Vagina (tissue), 2 donors: ENCODE data around the gene TMEM108. TPM values are rescaled to one million over a fixed set of nuclear protein-coding genes. Genes with fewer than 3 reads are reported as not detected.

Source experiments
- DNase-seq, 2 donors: peaks; one replicate each; pipeline ENCODE4 v3.0.0-alpha.2; 2017; ENCODE audit errors: extremely low spot score in 2 of 2
- H3K27ac ChIP-seq: fragments of 200-600 bp; sonication (generic); one replicate; pipeline ENCODE4 v1.5.1; 2019
- H3K27me3 ChIP-seq: fragments of 200-600 bp; sonication (generic); one replicate; pipeline ENCODE4 v1.5.1; 2019
- H3K36me3 ChIP-seq, 2 donors: fragments of 200-600 bp; sonication (generic); one replicate each; pipeline ENCODE4 v1.5.1; 2017 to 2019
- H3K4me1 ChIP-seq: fragments of 200-600 bp; sonication (generic); one replicate; pipeline ENCODE4 v1.5.1; 2019
- H3K4me3 ChIP-seq, 2 donors: fragments of 200-600 bp; sonication (generic); 1 replicate in 1 of 2; 2 replicates in 1 of 2; pipeline ENCODE4 v1.5.1; 2016 to 2019
- H3K9me3 ChIP-seq: fragments of 200-600 bp; sonication (generic); one replicate; pipeline ENCODE4 v1.5.1; 2019
- CTCF ChIP-seq, 3 experiments: fragments of 450-650 bp in 2 of 3; fragments of 200-600 bp in 1 of 3; sonication (generic) in 1 of 3; IDR thresholded peaks; one replicate each; pipeline ENCODE4 v1.5.1; 2017 to 2019; ENCODE audit warnings: antibody characterized with exemption in 3 of 3, mild to moderate bottlenecking in 2 of 3, moderate library complexity in 2 of 3
- POLR2A ChIP-seq, 2 donors: fragments of 450-650 bp; IDR thresholded peaks; one replicate each; pipeline ENCODE4 v1.6.1; 2017; ENCODE audit warnings: antibody characterized with exemption in 2 of 2, mild to moderate bottlenecking in 2 of 2, moderate library complexity in 2 of 2
- POLR2AphosphoS5 ChIP-seq, 2 donors: sonication (generic); formaldehyde crosslinking; IDR thresholded peaks; one replicate each; pipeline ENCODE4 v1.9.0; 2017; ENCODE audit warnings: antibody characterized with exemption in 2 of 2, mild to moderate bottlenecking in 2 of 2, low read depth in 1 of 2; ENCODE audit not compliant: insufficient read depth in 1 of 2
- intact Hi-C: fragments of 100-400 bp; cut with DNase I; formaldehyde crosslinking; loops from one replicate; pipeline ENCODE4 v1.15.1; 2023
- total RNA-seq: library from RNA; depleted of rRNA; stranded (reverse); fragments of >200 nt; gene quantifications from one replicate; pipeline ENCODE4 v1.2.3, GENCODE V29; 2016

The TMEM108 gene
- total RNA-seq, 1 donor from 2014 or later = 3.2 TPM

DNA sequence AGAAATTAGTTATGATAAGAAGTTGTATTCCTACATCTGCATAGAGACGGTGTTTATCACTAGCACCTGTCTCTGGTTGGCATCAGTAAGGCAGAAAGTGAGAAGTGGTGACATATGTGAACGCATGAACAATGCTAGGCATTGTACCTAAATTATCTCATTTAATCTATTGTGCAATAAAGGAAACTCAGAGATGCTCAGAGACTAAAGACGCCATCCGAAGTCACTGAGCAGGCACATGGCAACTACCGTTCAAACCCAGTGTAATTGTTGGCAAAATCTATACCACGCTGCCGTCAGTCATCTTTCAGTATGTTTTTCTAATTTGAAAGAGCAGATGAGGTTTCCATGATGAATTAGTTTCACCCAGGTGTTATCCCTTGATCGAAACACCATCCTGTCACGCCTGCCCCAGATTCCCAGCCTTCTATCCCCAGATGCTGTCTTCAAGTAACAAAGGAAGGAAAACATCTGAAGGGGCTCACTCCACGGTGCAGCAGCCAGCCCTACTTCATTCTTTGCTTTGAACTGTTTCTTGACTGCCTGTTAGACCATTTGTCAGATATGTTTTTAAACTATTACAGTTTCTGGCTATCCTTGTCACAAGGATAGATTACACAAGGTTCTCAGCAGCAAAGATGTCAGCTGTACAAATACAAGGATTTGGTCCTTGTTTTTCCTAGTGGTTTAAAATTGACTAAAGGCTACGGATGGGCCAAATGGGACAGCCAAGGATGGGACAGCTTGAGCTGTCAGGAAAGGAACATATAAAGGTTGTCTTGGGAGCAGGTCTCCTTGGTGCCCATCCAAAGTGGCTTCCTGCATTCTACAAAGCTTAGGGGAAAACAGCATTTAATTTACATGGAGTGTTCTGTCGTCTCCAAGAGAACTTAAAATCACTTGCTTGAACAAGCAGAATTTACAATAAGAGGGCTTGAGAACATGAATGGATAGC is 99.1 kb downstream of the TMEM108 start:
- Histone ChIP-seq H3K27me3 (no peaks in the 10 kb centered on the region), H3K27ac (no peak overlapping the region), H3K36me3 (no peaks in the 10 kb centered on the region), H3K4me1 (no peaks in the 10 kb centered on the region), H3K9me3 (no peaks in the 10 kb centered on the region), H3K4me3 (no peak overlapping the region)
- intact Hi-C loops = no loop called here
- no peak for DNase-seq
- TF ChIP-seq POLR2A (IDR thresholded peaks at IDR 0.05) = no peak
- no peak for TF ChIP-seq CTCF (IDR thresholded peaks at IDR 0.05)
- TF ChIP-seq POLR2AphosphoS5 (IDR thresholded peaks at IDR 0.05; ENCODE audit: insufficient read depth in 1 of 2, low read depth in 1 of 2) = no peak

- Histone ChIP-seq H3K36me3 (no peaks in the 10 kb centered on the region), H3K9me3 (no peaks in the 10 kb centered on the region), H3K4me1 (no peaks in the 10 kb centered on the region), H3K4me3 (no peak overlapping the region), H3K27ac (no peak overlapping the region), H3K27me3 (no peaks in the 10 kb centered on the region)
- intact Hi-C loops = no loop called here
- no peak for DNase-seq
- TF ChIP-seq POLR2AphosphoS5 (IDR thresholded peaks at IDR 0.05; ENCODE audit: insufficient read depth in 1 of 2, low read depth in 1 of 2) = no peak
- no peak for TF ChIP-seq POLR2A (IDR thresholded peaks at IDR 0.05)
- no peak for TF ChIP-seq CTCF (IDR thresholded peaks at IDR 0.05)
Observed at GRCh38 chr3:133138017-133138416, 99.8 kb downstream of the TMEM108 start.

GRCh38 chr3:133152056-133152455 is 113.9 kb downstream of the TMEM108 start:
- intact Hi-C loops = no loop called here
- TF ChIP-seq POLR2AphosphoS5 (IDR thresholded peaks at IDR 0.05; ENCODE audit: insufficient read depth in 1 of 2, low read depth in 1 of 2) (no peak), POLR2A (IDR thresholded peaks at IDR 0.05) (no peak), CTCF (IDR thresholded peaks at IDR 0.05) (no peak)
- Histone ChIP-seq H3K27ac (no peak overlapping the region), H3K4me3 (no peak overlapping the region), H3K4me1 (no peaks in the 10 kb centered on the region), H3K36me3 (no peaks in the 10 kb centered on the region), H3K9me3 (no peaks in the 10 kb centered on the region), H3K27me3 (no peaks in the 10 kb centered on the region)
- DNase-seq = no peak

- Histone ChIP-seq H3K27me3 (no peaks in the 10 kb centered on the region), H3K4me3 (no peak overlapping the region), H3K9me3 (no peaks in the 10 kb centered on the region), H3K27ac (no peak overlapping the region), H3K4me1 (no peaks in the 10 kb centered on the region), H3K36me3 (no peaks in the 10 kb centered on the region)
- no peak for DNase-seq
- TF ChIP-seq CTCF (IDR thresholded peaks at IDR 0.05) (no peak), POLR2A (IDR thresholded peaks at IDR 0.05) (no peak), POLR2AphosphoS5 (IDR thresholded peaks at IDR 0.05; ENCODE audit: insufficient read depth in 1 of 2, low read depth in 1 of 2) (no peak)
- intact Hi-C loops = no loop called here
Observed at GRCh38 chr3:133152681-133153220, 114.6 kb downstream of the TMEM108 start.

DNA sequence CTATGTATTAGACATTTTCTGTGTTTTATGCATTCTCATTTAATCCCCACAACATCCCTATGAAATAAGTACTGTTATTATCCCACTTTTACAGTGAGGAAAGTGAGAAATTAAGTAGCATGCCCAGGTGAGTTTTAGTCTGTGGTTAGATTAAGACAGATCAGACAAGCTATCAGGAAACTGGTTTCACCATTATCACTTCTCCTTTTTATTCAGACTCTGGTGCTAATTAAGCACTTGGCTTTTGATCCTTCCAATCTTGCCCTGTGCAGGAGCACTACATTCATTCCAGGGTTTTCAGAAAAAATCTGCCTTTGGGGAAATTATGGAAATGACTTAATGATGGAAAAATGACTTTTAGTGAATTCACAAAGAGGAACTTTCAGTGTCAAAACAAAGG is 115.2 kb downstream of the TMEM108 start:
- intact Hi-C loops = no loop called here
- no peak overlapping the region for H3K27ac ChIP-seq

More for the DNA sequence above, 115.2 kb downstream of the TMEM108 start:
- TF ChIP-seq CTCF (IDR thresholded peaks at IDR 0.05) = no peak
- TF ChIP-seq POLR2AphosphoS5 (IDR thresholded peaks at IDR 0.05; ENCODE audit: insufficient read depth in 1 of 2, low read depth in 1 of 2) = no peak
- no peak for TF ChIP-seq POLR2A (IDR thresholded peaks at IDR 0.05)
- DNase-seq = no peak
- Histone ChIP-seq H3K9me3 (no peaks in the 10 kb centered on the region), H3K4me1 (no peaks in the 10 kb centered on the region), H3K4me3 (no peak overlapping the region), H3K27me3 (no peaks in the 10 kb centered on the region), H3K36me3 (no peaks in the 10 kb centered on the region)
